Rectal smooth muscle tissue (tissue), 1 donor: Measurements from ENCODE around the gene RHBDL1.

Experiments used
- H3K27ac ChIP-seq: one replicate; pipeline ENCODE4 v1.7.0; 2013; ENCODE audit warnings: low read depth, low read length, inconsistent platforms
- H3K27me3 ChIP-seq: one replicate; pipeline ENCODE4 v1.7.0; 2013; ENCODE audit warnings: low read length; ENCODE audit not compliant: control insufficient read depth, insufficient read depth
- H3K36me3 ChIP-seq: one replicate; pipeline ENCODE4 v1.7.0; 2013; ENCODE audit warnings: low read length; ENCODE audit not compliant: control insufficient read depth, insufficient read depth
- H3K4me1 ChIP-seq: one replicate; pipeline ENCODE4 v1.7.0; 2013; ENCODE audit warnings: low read length; ENCODE audit not compliant: control insufficient read depth, insufficient read depth
- H3K4me3 ChIP-seq: one replicate; pipeline ENCODE4 v1.7.0; 2013; ENCODE audit warnings: low read length
- H3K9ac ChIP-seq: one replicate; pipeline ENCODE4 v1.7.0; 2013; ENCODE audit warnings: low read length

The RHBDL1 gene

DNA sequence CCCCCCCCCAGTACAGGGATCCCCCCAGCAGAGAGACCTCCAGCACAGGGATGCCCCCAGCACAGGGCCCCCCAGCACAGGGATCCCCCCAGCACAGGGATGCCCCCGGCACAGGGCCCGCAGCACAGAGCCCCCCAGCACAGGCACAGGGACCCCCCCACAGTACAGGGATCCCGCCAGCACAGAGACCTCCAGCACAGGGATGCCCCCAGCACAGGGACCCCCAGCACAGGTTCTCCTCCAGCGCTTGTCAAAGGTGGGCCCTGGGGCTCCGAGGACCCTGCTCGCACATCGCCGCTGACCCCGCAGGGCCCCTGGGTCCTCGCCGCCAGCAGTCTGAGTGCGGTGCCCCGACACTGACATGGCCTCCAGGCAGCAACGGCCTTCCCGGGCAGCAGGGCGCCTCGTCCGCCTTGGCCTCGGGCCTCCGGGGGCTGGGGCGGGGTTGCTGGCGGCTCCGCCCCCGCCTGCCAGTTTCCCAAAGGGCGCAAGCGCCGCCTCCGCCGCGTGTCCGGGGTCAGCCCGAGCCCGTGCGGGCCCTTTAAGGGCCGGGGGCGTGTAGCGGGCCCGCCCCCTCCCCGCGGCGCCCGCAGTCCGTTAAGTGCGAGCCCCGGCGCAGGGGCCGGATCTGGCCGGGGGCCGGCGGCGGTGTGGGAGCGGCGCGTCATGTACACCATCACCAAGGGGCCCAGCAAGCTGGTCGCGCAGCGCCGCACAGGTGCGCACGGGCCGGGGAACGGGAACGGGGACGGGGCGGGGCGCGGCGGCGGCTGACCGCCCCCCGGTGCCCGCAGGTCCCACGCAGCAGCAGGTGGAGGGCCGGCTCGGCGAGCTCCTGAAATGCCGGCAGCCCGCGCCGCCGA, 33.9 kb upstream of the RHBDL1 start, which contains the start of gene MCRIP2:
TSS of gene MCRIP2 (plus strand) at position 503 of the 863 bp plus-strand sequence. CDS start at position 667, 164 bp downstream.
- peak within 1 kb of the TSS; percentile 71 for H3K4me3 ChIP-seq
- H3K9ac ChIP-seq, result peak within 1 kb of the TSS; percentile 60
- H3K27me3 ChIP-seq, result no peaks in the 10 kb centered on the region
- peak within 1 kb of the TSS; percentile 91 for H3K27ac ChIP-seq
- peaks cover 6% of the 10 kb centered on the region for H3K4me1 ChIP-seq
- no peaks in the 10 kb centered on the region for H3K36me3 ChIP-seq

DNA sequence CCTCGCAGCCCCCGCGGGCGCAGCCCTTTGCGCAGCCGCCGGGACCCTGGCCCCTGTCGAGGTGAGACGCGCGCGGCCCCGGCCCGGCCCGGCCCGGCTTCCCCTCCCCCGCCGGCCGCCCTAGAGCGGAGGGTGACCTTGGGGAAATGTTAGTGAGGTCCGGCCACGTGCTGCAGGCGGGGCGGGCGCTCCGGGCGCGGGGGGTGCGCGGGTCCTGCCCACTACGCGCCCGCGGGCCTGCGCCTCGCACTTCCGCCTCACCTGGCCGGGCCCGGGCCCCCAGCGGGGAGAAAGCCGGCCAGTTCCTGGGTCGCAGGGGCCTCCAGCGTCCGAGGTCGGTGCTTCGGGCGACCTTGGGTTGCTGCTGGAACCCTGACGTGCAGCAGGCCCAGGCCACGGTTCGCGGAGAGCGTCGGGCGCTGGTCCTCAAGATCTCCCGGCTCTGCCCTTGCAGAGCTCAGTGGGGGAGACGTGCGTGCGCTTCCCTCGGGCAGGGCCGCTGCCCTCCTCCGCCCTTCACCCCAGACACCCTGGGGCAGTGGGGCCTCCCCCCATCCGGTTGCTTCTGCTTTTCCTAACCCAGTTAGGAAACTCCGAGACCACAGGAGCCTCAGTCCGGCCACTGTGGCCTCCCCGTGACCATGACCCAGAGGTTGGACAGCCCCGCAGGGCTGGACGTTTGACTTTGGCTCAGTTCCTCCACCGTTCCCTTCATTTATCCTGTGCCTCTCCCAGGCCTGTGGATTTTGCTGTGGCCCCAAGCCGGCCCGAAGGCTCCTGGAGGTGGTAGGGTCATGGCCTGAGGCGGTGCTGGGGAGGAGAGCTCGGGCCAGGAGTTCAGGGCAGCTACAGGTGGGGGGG, 33.1 kb upstream of the RHBDL1 start:
- Histone ChIP-seq H3K4me1 (peaks cover 3% of the 10 kb centered on the region), H3K4me3 (peak overlapping the region; percentile 71)

DNA sequence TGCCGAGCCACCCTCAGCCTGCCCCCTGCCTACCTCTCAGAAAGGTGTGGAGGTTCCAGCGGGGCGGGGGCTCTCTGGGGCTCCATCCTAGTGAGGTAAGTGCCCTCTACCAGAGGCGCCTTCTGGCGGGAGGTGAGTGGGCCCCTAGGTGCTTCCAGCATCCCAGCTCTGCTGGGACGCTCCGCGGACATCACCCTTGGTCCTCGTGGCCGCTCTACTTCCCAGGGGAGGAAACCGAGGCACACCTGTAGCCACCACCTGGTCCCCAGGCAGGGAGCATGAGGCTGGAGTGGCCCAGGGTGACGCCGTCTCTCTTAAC, 32.5 kb upstream of the RHBDL1 start:
- H3K27ac ChIP-seq, result peak overlapping the region; percentile 91
- peak overlapping the region; percentile 71 for H3K4me3 ChIP-seq
- no peaks in the 10 kb centered on the region for H3K36me3 ChIP-seq
- H3K27me3 ChIP-seq, result no peaks in the 10 kb centered on the region
- peaks cover 5% of the 10 kb centered on the region for H3K4me1 ChIP-seq
- H3K9ac ChIP-seq, result peak overlapping the region; percentile 60

More for the DNA sequence above, 33.1 kb upstream of the RHBDL1 start:
- Histone ChIP-seq H3K27ac (peak overlapping the region; percentile 91), H3K27me3 (no peaks in the 10 kb centered on the region), H3K9ac (peak overlapping the region; percentile 60), H3K36me3 (no peaks in the 10 kb centered on the region)

DNA sequence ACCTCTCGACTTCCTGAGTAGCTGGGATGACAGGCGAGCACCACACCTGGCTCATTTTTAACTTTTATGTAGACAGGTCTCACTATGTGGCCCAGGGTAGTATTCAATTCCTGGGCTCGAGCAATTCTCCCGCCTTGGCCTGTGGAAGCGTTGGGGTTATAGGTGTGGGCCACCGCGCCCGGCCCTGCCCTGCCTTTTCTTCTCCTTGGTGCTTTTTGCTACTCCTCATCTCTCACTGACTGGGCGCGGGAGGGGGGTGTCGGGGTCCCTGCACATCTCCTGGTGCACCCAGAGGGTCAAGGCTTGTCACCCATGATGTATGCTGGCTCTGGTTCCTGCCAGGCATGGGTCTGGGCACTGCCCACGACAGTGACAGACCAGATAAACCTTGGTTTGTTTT, 30.9 kb upstream of the RHBDL1 start:
- H3K36me3 ChIP-seq, result no peaks in the 10 kb centered on the region
- no peak overlapping the region for H3K4me3 ChIP-seq
- no peaks in the 10 kb centered on the region for H3K27me3 ChIP-seq
- no peak overlapping the region for H3K9ac ChIP-seq
- no peak overlapping the region for H3K27ac ChIP-seq
- peaks cover 12% of the 10 kb centered on the region for H3K4me1 ChIP-seq

DNA sequence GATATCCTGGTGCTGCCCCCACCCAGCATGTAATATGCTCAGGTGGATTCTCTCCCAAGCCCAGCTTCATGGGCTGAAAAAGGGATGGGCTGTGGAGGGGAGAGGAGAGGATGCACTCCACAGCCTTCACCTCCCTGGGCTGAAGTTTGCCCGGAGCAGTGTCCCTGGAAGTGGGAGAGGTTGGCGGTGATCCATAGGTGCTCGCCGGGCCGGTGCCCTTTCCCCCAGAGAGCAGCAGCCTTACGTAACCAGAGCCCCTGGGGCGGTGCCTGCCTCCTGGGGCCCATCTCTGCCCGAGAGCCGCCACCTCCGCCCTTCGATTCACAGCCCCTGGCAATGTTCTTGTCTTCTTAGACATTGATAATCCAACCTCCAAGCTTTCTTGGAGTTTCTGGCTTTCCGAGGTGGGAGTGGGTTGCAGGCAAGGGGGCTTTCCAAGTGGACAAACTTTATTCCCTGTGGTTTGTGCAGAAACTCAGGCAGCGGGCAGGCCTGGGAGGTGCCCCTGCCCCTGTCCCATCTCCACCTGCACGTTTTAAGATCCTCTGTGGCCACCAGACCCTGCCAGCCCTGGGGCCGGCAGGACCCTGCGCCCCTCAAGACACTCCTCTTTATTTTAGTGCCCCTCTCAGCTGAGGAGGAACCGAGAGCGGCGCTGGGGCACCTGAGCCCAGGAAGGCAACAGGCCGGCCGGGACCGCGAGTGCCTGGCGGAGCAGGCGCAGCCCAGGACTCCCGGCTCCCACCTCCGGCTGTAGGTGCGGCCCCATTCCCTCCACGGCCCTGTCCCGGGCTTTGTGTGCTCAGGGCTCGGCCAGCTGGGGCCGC, 29.4 kb upstream of the RHBDL1 start:
- Histone ChIP-seq H3K36me3 (no peaks in the 10 kb centered on the region), H3K4me1 (peaks cover 14% of the 10 kb centered on the region), H3K4me3 (peak overlapping the region; percentile 15), H3K27me3 (no peaks in the 10 kb centered on the region), H3K9ac (no peak overlapping the region), H3K27ac (no peak overlapping the region)

DNA sequence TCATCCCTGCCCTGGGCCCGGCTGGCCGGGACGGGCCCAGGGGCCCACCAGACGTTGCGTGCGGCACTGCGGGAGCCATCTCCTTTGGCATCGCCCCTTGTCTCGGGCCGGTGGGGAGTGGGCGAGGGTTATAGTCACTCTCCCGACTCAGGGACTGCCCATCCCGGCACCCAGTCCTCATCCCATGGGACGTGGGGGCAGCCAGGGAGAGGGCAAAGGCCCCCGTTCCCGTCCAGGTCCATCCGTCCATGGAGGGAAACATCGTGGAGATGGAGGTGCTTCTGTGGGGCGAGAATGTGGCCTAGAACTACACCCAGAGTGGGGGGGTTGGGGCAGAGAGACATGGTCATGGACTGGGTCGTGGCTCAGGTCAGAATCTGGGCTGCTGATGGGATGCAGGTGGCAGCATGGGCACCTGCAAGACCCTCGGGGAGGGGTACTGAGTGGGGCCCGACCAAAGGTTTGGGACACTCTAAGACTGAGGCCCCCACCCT, 28.7 kb upstream of the RHBDL1 start:
- Histone ChIP-seq H3K36me3 (no peaks in the 10 kb centered on the region), H3K4me1 (peaks cover 14% of the 10 kb centered on the region), H3K4me3 (peak overlapping the region; percentile 6), H3K27me3 (no peaks in the 10 kb centered on the region), H3K9ac (no peak overlapping the region), H3K27ac (no peak overlapping the region)

DNA sequence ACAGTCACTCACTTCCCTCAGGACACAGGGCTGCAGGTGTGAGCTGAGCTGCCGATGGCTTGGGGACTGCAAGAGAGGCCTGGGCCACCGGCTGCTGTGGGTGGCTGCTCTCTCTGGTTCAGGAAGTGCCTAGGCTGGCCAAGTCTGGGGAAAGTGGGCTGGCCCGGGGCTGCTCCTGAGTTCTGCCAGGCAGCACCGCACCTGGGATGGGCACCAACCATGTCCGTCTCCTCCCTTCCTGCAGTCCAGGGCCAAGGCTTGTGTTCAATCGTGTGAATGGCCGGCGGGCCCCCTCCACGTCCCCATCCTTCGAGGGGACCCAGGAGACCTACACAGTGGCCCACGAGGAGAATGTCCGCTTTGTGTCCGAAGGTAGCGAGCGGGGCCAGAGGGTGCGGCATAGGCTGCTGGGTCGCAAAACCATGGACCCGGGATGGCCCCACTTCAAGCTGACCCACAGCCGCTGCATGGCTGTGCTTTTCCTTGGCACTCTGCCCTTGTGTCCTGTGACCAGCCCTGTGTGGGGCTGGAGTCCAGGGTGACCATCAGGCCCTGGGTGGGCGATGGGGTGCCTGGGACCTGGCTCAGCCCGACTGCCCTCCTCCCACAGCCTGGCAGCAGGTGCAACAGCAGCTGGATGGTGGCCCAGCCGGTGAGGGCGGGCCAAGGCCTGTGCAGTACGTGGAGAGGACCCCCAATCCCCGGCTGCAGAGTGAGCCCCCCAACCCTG, 28.1 kb upstream of the RHBDL1 start:
- Histone ChIP-seq H3K9ac (no peak overlapping the region), H3K4me3 (peak overlapping the region; percentile 6), H3K27ac (no peak overlapping the region), H3K36me3 (no peaks in the 10 kb centered on the region), H3K4me1 (peaks cover 14% of the 10 kb centered on the region), H3K27me3 (no peaks in the 10 kb centered on the region)

DNA sequence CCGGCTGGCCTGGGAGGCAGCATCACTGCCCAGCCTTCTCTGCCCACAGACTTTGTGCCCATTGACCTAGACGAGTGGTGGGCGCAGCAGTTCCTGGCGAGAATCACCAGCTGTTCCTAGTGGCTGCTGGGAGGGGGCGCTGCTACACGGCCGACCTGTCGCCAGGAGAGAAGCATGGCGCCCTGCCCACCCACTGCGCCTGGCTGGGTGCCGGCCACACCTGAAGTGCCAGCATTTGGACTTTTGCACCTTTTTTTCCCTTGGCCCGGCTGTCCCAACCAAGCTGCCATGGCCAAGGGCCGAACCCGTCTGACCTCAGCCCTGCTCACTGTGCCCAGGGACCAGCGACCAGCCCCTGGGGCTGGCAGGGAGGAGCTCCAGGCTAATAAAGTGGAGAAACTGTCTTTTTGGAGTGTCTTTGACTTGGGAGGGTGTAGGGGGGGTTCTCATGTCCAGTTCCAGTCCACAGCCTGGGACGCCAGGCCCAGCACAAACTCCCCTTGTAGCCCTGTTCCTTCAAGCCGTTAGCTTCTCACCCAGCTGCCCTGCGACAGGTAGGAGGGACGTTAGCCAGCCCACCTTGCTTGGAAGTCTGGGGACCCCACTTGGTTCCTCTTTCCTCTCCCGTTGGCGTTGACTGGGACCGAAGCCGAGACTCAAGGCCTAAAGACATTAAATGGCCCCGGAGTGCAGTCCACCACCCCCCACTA, 27.2 kb upstream of the RHBDL1 start:
- H3K4me3 ChIP-seq, result peak overlapping the region; percentile 80
- no peaks in the 10 kb centered on the region for H3K27me3 ChIP-seq
- peak overlapping the region; percentile 86 for H3K9ac ChIP-seq
- peak overlapping the region; percentile 87 for H3K27ac ChIP-seq
- H3K4me1 ChIP-seq, result peaks cover 12% of the 10 kb centered on the region
- H3K36me3 ChIP-seq, result no peaks in the 10 kb centered on the region

DNA sequence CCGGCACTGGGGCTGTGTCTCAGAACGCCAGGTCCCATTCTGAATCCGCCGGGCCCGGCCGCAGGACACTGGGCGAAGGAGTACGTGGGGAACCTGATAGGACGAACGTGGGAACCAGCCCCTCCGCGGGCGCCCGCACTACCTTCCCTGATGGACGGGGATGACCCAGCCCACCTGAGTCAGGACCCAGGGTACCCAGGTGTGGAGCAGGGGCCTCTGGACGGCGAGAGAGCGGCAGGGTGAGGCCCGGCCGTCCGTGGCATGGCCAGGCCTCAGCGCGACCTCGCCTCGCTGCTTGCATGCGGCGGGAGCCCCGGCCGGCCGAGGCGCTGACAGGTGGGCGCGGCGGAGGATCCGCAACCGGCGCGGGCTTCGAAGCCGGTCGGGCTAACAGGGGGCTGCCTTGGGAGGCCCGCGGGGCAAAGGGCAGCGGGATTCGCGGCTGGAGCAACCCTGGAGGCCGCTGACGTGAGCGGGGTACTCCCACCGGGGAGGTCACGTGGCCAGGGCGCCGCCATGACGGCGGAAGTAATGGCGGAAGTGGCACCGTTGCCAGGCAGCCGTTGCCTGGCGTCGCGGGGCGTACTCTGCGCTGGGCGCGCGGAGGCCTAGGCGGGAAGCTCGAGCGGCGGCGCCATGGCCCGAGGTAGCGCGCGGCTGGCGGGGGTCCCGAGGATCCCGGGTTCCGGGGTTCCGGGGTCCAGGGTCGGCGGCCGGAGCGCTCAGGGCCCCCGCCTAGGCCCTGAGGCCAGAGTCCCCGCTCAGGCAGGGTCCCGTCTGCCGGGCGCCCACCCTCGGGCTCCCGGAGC, 26.5 kb upstream of the RHBDL1 start, which contains the start of gene WDR90:
TSS of gene WDR90 (plus strand) at position 585 of the 809 bp plus-strand sequence. CDS start at position 637, 52 bp downstream.
- Histone ChIP-seq H3K27ac (peak within 1 kb of the TSS; percentile 87), H3K4me3 (peak within 1 kb of the TSS; percentile 80), H3K36me3 (no peaks in the 10 kb centered on the region), H3K4me1 (peaks cover 12% of the 10 kb centered on the region), H3K27me3 (no peaks in the 10 kb centered on the region), H3K9ac (peak within 1 kb of the TSS; percentile 86)

DNA sequence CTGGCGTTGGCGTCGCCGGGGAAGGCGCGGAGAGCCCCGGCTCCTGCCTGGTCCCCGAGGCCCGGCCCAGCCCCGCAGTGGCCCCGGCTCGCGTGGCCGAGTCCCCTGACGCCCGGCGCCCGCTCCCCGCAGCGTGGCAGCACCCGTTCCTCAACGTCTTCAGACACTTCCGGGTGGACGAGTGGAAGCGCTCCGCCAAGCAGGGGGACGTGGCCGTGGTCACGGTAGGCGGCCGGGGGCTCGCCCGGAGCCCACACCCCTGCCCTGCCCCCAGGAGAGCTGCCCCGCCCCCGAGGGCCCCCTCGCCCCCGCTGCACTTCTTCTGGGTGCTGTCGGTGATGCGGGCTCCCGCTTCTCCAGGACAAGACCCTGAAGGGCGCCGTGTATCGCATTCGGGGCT, 25.8 kb upstream of the RHBDL1 start:
- H3K27ac ChIP-seq, result no peak overlapping the region
- H3K27me3 ChIP-seq, result no peaks in the 10 kb centered on the region
- H3K9ac ChIP-seq, result no peak overlapping the region
- H3K4me3 ChIP-seq, result peak overlapping the region; percentile 80
- no peaks in the 10 kb centered on the region for H3K36me3 ChIP-seq
- H3K4me1 ChIP-seq, result peaks cover 12% of the 10 kb centered on the region
